HG02759 (cell line): Measurements from ENCODE around the gene ZNF608.
A peak's percentile ranks its signal among the peaks of the same experiment; 100 is the strongest.

Source experiments
- ATAC-seq: cut with Tn5 transposase; IDR thresholded peaks from one replicate; pipeline ENCODE4 v1.9.1; 2021; ENCODE audit warnings: mild to moderate bottlenecking, moderate library complexity; ENCODE audit not compliant: unreplicated experiment

ZNF608 gene

GRCh38 chr5:124745928-124746915 lies at the start of gene ZNF608:
ZNF608 (minus strand) TSS chr5:124746639; CDS start chr5:124744989, 1,650 bp downstream.
- ATAC-seq = no peak

- ATAC-seq = no peak
Observed at GRCh38 chr5:124795829-124796228, 49.4 kb upstream of the ZNF608 start.

- no peak for ATAC-seq
Observed at GRCh38 chr5:124790895-124791732, 44.7 kb upstream of the ZNF608 start.

- no peak for ATAC-seq
Observed at GRCh38 chr5:124790301-124790894, 44.0 kb upstream of the ZNF608 start.

- no peak for ATAC-seq
Observed at GRCh38 chr5:124789104-124789605, 42.7 kb upstream of the ZNF608 start.

GRCh38 chr5:124783794-124784193 lies 37.4 kb upstream of the ZNF608 start:
- ATAC-seq = no peak

GRCh38 chr5:124783285-124783684 lies 36.8 kb upstream of the ZNF608 start:
- peak; percentile 74 for ATAC-seq

- ATAC-seq = no peak
Observed at GRCh38 chr5:124782262-124782661, 35.8 kb upstream of the ZNF608 start.

- no peak for ATAC-seq
Observed at GRCh38 chr5:124780011-124780410, 33.6 kb upstream of the ZNF608 start.

- no peak for ATAC-seq
Observed at GRCh38 chr5:124773315-124774311, 27.2 kb upstream of the ZNF608 start.

- no peak for ATAC-seq
Observed at GRCh38 chr5:124772457-124773200, 26.2 kb upstream of the ZNF608 start.

- ATAC-seq = no peak
Observed at GRCh38 chr5:124771761-124772160, 25.3 kb upstream of the ZNF608 start.

GRCh38 chr5:124764992-124765611 lies 18.7 kb upstream of the ZNF608 start:
- ATAC-seq = no peak

- ATAC-seq = no peak
Observed at GRCh38 chr5:124764585-124764984, 18.1 kb upstream of the ZNF608 start.

- ATAC-seq = no peak
Observed at GRCh38 chr5:124761010-124761409, 14.6 kb upstream of the ZNF608 start.

GRCh38 chr5:124760608-124761007 lies 14.2 kb upstream of the ZNF608 start:
- ATAC-seq = no peak

- ATAC-seq = no peak
Observed at GRCh38 chr5:124755565-124755964, 9.1 kb upstream of the ZNF608 start.

- ATAC-seq = no peak
Observed at GRCh38 chr5:124755041-124755440, 8.6 kb upstream of the ZNF608 start.
